ENCODE data around the gene PCSK5. TPM values are rescaled to one million over a fixed set of nuclear protein-coding genes. Genes with fewer than 3 reads are reported as not detected.
A peak's percentile ranks its signal among the peaks of the same experiment; 100 is the strongest.

PCSK5 gene
- total RNA-seq, 1 donor from 2014 or later = 8.9 TPM

DNA sequence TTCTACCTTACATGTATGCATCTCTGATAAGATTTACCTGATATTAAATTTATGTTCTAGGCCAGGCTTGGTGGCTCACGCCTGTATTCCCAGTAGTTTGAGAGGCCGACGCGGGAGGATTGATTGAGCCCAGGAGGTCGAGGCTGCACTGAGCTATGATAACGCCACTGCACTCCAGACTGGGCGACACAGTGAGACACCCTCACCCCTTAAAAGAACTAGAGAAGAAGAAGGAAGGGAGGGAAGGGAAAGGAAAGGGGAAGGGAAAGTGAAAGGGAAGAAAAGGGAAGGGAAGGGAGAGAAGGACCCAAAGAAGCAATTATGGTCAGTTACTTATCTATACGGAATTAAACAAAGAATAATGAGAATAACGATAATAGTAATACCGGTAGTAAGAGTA, 504.9 kb downstream of the PCSK5 start:
- Mint-ChIP-seq H3K27ac (ENCODE audit: unreplicated experiment) (peak overlapping the region; percentile 30), H3K9me3 (ENCODE audit: low read depth) (peaks cover 2% of the 10 kb centered on the region), H3K4me3 (ENCODE audit: unreplicated experiment) (peak overlapping the region; percentile 44), H3K4me1 (ENCODE audit: low read depth) (peaks cover 22% of the 10 kb centered on the region), H3K27me3 (ENCODE audit: low read depth) (no peaks in the 10 kb centered on the region), H3K36me3 (ENCODE audit: low read depth) (peaks cover 3% of the 10 kb centered on the region)
- TF ChIP-seq, protein P1, sequence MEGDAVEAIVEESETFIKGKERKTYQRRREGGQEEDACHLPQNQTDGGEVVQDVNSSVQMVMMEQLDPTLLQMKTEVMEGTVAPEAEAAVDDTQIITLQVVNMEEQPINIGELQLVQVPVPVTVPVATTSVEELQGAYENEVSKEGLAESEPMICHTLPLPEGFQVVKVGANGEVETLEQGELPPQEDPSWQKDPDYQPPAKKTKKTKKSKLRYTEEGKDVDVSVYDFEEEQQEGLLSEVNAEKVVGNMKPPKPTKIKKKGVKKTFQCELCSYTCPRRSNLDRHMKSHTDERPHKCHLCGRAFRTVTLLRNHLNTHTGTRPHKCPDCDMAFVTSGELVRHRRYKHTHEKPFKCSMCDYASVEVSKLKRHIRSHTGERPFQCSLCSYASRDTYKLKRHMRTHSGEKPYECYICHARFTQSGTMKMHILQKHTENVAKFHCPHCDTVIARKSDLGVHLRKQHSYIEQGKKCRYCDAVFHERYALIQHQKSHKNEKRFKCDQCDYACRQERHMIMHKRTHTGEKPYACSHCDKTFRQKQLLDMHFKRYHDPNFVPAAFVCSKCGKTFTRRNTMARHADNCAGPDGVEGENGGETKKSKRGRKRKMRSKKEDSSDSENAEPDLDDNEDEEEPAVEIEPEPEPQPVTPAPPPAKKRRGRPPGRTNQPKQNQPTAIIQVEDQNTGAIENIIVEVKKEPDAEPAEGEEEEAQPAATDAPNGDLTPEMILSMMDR (IDR thresholded peaks at IDR 0.05) = no peak
- no peak for DNase-seq (ENCODE audit: low spot score)

DNA sequence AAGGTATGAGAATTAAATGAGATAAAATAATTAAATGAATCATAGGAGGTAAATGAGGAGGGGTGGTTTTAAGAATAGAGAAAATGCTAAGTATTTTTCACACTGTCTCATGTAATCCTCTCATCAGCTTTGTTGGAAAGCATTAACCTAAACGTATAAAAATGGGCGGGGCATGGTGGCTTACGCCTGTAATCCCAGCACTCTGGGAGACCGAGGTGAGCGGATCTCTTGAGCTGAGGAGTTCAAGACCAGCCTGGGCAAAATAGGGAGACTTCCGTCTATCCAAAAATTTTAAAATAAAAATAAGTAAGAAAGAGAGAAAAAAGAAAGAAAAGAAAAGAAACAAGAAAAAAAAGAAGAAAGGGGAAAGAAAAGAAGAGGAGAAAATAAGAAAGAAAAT, 505.7 kb downstream of the PCSK5 start:
- Mint-ChIP-seq H3K36me3 (ENCODE audit: low read depth) (peaks cover 1% of the 10 kb centered on the region), H3K4me3 (ENCODE audit: unreplicated experiment) (no peak overlapping the region), H3K9me3 (ENCODE audit: low read depth) (peaks cover 2% of the 10 kb centered on the region), H3K27me3 (ENCODE audit: low read depth) (no peaks in the 10 kb centered on the region), H3K27ac (ENCODE audit: unreplicated experiment) (no peak overlapping the region), H3K4me1 (ENCODE audit: low read depth) (peaks cover 22% of the 10 kb centered on the region)
- TF ChIP-seq, protein P1 (IDR thresholded peaks at IDR 0.05) = no peak
- no peak for DNase-seq (ENCODE audit: low spot score)

DNA sequence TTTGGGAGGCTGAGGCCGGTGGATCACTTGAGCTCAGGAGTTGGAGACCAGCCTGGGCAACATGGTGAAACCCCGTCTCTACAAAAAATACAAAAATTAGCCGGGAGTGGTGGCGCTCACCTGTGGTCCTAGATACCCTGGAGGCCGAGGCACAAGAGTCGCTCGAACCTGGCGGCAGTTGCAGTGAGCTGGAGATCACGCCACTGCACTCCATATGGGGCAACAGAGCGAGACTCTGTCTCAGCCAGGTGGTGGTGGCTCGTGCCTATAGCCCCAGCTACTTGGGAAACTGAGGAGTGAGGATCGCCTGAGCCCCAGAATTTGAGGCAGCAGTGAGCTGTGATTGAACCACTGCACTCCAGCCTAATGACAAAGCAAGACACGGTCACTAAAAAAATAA, 506.1 kb downstream of the PCSK5 start:
- Mint-ChIP-seq H3K27ac (ENCODE audit: unreplicated experiment) (no peak overlapping the region), H3K9me3 (ENCODE audit: low read depth) (peaks cover 2% of the 10 kb centered on the region), H3K36me3 (ENCODE audit: low read depth) (peaks cover 1% of the 10 kb centered on the region), H3K4me3 (ENCODE audit: unreplicated experiment) (no peak overlapping the region), H3K27me3 (ENCODE audit: low read depth) (no peaks in the 10 kb centered on the region), H3K4me1 (ENCODE audit: low read depth) (peaks cover 22% of the 10 kb centered on the region)
- TF ChIP-seq, protein P1 (IDR thresholded peaks at IDR 0.05) = no peak
- DNase-seq (ENCODE audit: low spot score) = no peak

DNA sequence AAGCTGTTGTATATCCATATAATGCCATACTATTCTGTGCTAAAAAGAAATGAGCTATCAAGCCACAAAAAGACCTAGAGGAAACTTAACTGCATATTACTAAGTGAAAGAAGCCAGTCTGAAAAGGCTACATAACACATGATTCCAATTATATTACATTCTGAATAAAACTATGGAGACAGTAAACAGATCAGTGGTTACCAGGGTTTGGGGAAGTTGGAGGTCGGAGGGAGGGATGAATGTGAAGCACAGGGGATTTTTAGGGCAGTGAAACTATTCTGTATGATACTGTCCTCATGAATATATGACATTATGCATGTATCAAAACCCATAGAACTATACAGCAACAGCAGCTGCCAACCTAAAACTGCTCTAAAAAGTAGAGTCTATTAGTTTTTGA, 509.4 kb downstream of the PCSK5 start:
- Mint-ChIP-seq H3K4me1 (ENCODE audit: low read depth) (peaks cover 13% of the 10 kb centered on the region), H3K27me3 (ENCODE audit: low read depth) (no peaks in the 10 kb centered on the region), H3K27ac (ENCODE audit: unreplicated experiment) (no peak overlapping the region), H3K36me3 (ENCODE audit: low read depth) (no peaks in the 10 kb centered on the region), H3K9me3 (ENCODE audit: low read depth) (no peaks in the 10 kb centered on the region), H3K4me3 (ENCODE audit: unreplicated experiment) (no peak overlapping the region)
- TF ChIP-seq, protein P1 (IDR thresholded peaks at IDR 0.05) = no peak
- no peak for DNase-seq (ENCODE audit: low spot score)

DNA sequence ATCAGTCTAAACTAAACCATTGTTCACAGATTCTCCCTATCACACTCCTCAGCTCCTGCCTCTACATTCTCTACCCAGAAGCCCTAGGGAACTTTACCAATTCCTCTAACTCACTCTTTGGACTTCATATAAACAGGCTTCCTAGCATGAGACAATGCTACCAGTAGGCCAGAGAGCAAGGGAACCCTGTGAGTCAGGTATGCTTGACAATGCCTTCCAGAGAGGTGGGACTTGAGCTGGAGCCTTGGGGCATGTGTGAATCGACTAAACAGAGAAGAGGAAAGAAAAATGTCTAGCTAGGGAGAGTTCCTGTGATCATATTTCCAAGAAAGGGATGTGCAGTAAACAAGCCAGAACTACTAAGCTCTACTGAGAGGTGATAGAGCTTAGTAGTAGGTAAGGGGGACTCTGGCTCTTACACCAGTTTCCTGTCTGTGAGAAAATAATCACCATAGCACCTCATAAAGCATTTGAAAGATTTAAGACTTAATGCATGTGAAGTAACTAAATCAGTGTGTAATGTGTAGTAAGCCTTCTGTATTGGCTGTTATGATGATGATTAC, 510.1 kb downstream of the PCSK5 start:
- Mint-ChIP-seq H3K4me1 (ENCODE audit: low read depth) (peaks cover 12% of the 10 kb centered on the region), H3K27me3 (ENCODE audit: low read depth) (no peaks in the 10 kb centered on the region), H3K9me3 (ENCODE audit: low read depth) (no peaks in the 10 kb centered on the region), H3K27ac (ENCODE audit: unreplicated experiment) (no peak overlapping the region), H3K36me3 (ENCODE audit: low read depth) (no peaks in the 10 kb centered on the region), H3K4me3 (ENCODE audit: unreplicated experiment) (no peak overlapping the region)
- TF ChIP-seq, protein P1 (IDR thresholded peaks at IDR 0.05) = no peak
- no peak for DNase-seq (ENCODE audit: low spot score)
